ENCODE data around the gene ASB13.
A peak's percentile ranks its signal among the peaks of the same experiment; 100 is the strongest.

ASB13 gene

DNA sequence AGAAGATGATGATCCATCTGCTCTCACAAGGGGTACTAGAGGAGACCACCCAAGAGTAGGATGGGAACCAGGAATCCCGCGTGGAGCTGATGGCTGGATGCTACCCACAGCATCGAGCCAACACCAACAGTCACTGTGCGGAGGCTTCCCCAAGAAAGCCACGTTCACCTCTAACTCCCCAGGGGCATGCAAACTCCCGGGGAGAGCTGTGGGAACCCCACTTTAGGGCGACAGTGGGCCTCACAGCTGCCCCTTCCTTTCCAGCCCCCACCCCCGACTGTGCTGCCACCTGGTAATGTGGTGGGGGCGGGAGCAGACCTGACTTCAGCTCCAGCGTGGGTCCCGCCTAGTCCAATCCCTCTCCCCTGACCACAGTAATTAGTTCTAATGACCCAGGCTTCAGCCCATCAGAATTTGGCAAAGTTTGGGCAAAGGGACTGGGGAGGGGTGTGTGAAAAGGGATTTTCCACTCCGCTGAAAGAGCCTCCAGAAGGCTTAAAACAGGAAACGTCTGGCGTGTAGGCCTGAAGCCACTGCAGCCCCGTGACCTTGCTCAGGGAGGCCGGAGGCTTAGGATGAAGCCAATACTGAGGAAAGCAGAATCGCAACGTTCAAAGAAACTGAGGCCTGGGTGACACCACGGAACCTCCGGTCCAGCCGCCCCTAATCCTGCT lies 20.3 kb downstream of the ASB13 start:
- no peak for DNase-seq

DNA sequence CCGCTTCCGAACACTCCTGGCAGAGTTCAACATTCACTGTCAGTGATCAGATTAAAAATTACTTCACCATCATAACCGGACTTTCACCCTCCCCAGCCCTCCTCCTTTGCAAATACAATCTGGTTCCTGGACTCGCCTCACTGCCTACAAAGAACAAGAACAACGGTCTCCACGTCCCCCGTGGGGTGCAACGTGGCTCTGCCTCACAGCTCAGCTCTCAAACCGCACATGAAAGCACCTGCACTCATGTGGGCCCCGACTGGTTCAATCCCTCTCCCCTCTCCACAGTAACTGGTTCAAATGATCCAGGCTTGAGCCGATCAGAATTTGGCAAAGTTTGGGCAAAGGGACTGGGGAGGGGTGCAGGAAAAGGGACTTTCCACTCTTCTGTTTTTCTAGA lies 21.0 kb downstream of the ASB13 start:
- DNase-seq = no peak

DNA sequence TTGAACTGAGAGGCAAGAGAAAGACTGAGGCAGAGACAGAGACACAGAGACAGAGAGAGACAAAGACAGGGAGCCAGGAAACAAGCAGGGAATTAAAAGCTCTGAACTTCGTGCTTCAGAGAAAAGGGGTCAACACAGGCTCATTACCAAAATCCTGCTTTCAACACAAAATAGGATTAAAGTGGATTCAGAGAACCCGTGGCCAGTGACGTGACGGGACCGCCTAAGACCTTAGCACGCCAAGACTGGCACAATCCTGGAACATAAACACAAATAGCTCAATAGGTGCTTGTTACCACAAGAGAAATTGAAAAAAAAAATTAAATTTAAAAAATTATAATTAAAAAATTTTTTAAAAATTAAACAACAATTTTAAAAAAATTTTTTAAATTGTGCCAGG lies 21.5 kb downstream of the ASB13 start:
- no peak for DNase-seq

DNA sequence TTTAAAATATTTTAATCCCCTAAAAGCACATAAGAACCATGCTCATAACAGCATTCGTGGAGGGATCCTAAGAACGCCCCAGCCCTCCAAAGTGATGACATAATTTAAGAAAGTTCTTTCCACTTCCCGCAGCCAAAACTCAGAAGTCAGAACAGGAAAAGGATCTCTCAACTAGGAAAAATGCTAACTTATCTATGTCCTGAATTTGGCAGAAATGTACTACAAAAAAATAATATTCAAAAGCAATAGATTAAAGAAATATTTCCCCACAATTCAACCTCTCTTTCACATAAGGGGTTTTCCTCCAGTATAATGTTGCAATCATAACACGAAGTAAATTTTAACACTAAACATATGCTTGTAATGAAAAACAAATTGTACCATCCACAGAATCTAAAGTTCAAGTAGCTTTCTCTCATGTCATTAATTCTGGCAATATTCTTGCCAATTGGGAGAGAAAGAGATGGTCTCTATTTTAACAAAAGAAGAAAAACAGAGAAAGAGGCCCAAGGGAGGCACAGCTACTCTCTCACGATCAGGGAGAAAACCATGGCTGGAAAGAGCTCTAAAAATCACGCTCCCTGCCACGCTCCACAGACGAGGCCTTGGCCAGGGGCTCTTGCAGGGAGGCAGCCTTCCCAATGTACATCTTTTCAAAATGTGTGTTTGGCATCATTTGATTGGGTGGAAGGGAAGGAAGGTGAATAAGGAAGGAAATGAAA lies 22.9 kb downstream of the ASB13 start:
- DNase-seq = no peak

DNA sequence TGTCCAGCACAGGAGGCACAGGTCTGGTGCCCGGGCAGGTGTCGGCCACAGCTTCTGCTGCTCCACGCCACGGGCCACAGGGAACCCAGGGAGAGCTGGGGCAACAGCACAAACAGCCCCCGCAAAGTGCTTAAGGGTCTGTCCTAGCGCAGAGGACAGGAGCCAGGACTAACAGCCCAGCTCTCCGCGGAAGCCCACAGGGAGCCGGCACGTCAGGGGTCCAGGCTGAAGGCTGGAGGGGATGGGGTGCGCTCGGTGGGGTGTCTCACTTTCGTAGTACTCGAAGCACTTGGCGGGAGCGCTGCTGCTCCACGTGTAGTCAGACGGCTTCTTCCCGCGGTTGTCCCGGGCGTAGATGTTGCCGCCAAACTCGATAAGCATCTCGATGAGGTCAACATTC lies 24.9 kb downstream of the ASB13 start:
- DNase-seq = no peak

DNA sequence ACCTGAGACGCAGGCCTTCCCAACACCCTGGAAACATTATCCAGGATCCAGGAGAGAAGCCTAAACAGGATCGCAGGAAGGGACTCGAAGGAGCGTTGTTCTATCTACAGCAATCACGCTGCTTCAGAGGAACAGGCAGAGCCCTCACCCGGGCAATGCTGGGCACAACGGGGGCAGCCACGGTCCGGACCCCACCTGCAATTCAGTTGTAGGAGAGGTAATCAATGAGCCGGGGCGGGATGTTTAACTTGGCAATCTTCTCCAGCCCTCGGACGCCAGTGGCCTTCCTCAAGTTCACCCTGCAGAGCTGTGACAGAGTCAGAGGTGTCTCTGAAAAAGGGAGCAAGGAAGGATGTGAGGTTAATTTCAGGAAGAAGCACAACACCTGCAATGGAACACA lies 25.9 kb downstream of the ASB13 start:
- DNase-seq = no peak

DNA sequence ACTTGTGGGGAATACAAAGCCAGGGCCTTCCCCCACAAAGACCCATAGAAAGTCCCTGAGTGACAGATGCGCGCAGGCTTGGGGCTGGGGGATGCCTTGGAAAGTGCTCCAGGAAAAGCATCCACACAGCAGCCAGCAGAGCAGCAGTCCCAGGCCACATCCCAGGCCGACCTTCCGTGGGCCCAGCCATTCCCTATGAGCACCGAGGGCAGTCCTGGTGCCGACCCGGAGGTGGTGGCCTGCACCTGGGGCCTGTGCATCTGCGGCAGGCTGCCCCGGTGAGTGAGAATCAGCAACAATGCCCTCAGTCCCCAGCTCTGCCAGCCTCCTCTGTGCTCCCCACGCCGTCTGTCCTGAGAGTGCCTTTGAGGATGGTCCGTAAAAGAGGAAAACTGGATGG lies 26.4 kb downstream of the ASB13 start:
- no peak for DNase-seq

DNA sequence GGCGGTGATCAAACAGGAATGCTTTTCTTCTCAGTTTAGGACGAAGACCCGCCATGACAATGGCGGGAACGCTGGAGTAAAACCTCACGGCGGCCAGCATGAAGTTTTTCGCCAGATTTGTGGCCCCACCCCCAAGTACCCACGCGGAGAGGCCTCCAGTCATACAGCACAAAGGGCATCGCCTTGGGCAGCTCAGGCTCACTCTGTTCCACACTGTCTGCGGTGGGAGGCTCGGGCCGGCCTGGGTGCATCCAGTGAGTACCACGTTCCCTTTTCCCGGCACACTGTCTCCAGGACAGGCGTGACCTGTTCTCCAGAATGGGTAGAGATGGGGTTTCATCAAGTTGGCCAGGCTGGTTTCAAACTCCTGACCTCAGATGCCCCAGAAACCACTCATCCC lies 27.3 kb downstream of the ASB13 start:
- no peak for DNase-seq

DNA sequence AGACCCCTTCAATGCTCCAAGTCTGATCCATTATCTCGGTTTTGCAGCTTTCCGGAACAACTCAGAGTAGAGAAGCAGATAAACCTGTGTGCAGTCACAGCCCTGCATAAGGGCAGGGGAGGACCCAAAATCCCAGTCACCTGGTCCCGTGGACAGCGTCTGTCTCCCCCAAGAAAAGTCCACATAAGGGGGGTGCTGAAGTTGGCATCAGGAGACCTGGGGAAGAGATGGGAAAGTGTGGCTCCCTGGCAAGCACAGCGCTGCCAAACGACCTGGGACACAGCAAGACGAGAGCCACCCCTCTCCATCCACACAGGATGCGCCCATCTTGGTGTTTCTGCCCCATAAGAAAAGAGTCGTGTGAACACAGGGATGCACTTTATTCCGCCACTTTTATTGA lies 27.9 kb downstream of the ASB13 start:
- no peak for DNase-seq

DNA sequence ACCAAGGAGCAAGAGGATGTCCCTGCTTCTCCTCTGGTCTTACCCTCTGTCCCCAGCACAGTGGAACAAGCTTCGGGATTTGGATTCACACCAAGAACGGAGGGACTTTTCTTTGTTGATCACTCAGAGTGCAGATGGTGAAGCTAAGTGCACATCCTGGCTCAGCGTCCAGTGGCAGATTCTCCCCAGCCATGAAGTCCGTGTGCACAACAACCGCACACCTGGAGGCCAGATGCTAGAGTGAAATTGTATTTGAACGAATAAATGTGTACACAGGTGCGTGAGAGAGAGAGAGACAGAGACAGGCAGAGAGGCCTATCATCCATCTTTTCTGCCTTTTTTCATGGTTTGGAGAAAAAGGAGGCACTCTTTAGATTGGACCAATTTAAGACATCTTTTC lies 31.5 kb downstream of the ASB13 start:
- no peak for DNase-seq

DNA sequence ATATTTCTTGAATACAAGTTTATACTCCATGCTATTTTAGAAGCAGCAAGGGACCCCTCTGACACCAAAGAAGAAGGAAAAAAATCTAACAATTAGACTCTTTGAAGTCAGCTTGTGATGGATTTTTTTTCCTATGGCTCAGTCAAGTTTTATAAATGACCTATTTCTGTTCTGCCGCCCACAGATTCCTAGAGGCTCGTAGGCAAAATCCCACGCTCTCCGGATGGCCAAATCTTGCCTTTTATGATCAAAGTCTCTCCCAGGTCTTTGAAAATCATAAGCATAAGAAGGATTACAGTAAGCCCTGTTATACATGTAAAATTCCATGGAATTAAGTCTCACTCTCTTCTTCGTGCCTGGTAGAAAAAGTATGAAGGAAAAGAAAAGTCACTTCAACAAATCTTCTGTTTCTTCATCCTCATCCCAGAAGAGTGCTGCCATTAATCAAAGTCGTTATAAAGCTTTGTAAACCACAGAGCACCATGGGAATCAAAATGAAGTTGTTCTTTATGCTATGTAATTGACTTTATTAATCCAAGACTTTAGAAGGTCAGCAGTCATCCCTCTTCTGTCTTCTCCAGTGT lies 33.1 kb downstream of the ASB13 start:
- DNase-seq = no peak

DNA sequence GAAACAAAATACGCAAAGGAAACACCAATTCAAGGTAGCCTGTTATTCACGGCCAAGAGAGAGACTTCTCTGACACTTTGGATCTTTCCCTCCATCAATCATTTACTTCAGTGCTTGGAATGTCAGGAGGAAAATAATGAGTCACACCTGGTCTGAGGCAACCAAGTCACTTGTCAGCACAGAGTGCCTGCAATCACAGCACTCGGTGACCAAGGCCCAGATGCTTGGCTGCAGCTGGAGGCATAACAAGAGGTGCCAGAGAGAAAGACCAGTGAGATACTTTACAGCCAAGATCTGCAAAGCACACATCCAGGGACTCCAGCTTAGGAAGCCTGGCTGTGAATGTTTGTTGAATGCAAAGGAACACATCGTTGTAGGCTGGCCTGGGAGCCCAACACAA lies 33.9 kb downstream of the ASB13 start:
- DNase-seq = no peak

DNA sequence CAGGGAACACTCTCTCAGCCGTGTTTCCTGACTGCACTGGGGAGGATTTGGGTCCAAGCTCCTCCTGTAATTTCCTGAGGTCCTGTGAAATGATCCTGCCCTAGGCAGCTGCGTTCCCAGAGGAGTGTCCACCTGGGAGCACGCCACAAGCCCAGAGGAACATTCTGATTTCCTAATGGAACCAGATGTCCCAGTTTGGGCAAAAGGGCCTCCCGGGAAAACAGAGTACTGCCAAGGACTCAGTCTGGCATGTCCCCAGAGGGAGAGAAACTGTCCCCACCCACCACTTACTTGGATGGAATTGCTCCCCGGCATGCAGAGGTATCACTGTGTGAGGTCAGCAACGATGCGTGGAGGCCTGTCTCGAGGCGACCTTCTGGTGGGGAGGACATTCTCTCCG lies 34.5 kb downstream of the ASB13 start:
- no peak for DNase-seq

DNA sequence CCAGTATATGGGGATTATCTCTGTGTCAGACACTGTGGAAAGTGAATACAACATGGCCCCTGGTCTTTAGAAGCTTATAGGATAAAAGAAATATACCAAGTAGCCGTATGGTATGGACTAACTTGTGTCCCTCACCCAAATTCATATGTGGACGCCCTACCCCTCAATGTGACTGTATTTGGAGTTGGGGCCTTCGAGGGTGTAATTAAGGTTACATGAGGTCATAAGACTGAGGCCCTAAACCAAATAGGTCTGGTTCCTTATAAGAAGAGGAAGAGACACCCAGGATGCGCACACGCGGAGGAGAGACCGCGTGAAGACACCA lies 36.3 kb downstream of the ASB13 start:
- DNase-seq = no peak

DNA sequence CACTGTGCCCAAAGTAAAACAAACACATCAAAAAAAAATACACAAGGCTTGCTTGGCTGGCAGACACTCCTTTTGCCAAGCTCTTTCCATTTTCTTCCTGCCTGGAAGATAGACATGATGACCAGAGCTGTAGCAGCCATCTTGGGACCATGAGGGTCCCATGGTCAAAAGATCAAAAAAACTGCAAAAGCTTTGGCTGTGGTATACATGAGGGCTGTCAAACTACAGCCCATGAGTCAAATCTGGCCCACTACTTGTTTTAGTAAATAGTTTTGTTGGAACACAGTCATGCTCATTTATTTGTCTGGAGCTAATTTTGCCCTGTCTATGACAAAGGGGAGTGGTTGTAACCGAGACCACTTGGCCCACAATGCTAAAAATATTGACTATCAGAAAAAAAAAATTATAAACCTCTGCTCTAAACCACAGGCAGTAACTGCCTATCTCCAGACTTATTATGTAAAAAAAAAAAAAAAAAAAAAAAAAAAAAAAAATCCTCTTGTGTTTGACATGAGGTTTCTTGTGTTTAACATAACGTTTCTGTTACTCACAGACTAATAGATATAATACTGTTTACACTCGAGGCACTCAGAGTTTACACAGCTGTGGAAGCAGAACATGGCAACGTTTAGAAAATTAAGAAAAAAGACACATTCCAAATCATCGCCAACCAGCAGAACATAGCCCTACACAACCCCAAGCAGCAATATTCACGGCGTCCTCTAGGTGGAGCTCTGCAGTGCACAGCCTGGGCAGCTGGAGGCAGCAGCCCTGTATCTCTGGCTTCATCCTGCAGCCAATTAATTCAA lies 36.9 kb downstream of the ASB13 start:
- no peak for DNase-seq

DNA sequence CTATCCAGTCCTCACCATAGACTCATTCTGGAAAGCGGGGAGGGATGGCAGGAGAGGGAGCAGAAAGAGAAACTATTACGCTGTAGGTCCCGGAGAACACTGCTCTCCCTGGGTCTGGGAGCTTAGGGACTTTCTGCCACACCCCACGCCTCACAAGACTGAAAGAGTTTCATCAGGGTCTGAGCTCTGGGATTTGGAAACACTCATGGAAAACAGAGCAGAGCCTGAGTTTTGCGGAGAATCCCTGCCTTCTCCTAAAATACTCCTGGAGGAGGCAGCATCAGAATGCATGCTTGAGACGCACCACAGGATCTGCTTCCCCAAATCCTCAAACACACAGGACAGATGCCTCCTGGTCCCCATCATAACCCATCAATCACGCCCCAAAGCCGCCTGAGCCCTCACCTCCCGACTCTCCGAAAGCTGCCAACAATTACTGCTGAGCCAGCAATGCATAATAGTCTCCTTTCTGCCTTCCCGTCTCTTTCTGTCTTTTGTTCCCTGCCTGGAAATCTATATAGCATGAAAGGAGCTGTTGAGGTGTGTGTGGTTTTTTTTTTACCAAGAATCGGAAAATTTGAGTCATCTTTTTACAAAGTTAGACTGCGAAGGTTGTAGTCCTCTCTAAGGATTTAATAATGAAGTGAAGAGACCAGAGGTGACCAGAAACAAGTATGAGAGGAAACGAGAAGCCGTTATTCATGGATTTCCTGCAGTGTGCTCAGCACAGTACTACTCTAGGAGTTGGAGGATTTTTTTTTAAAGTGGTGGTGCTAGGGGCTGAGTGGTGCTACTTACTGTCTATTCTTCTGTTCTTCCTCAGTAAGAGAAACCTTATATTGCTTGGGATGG lies 37.7 kb downstream of the ASB13 start:
- DNase-seq = no peak

DNA sequence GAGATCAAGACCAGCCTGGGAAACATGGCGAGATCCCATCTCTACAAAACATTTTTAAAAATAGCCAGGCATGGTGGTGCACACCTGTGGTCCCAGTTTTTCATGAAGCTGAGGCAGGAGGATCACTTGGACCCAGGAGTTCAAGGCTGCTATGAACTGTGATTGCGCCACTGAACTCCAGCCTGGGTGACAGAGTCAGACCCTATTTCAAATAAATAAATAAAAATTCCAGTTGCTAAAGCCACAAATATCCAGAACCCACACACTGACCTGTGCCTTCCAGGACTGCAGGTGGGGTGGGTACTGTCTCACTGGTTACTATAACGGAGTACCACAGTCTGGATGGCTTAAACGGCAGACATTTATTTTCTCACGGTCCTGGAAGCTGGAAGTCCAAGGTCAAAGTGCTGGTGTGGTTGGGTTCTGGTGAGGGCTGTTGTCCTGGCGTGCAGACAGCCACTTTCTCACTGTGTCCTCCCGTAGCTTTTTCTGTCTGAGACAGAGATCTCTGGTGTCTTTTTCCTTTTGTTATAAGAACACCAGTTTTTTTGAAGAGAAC lies 38.8 kb downstream of the ASB13 start:
- no peak for DNase-seq

DNA sequence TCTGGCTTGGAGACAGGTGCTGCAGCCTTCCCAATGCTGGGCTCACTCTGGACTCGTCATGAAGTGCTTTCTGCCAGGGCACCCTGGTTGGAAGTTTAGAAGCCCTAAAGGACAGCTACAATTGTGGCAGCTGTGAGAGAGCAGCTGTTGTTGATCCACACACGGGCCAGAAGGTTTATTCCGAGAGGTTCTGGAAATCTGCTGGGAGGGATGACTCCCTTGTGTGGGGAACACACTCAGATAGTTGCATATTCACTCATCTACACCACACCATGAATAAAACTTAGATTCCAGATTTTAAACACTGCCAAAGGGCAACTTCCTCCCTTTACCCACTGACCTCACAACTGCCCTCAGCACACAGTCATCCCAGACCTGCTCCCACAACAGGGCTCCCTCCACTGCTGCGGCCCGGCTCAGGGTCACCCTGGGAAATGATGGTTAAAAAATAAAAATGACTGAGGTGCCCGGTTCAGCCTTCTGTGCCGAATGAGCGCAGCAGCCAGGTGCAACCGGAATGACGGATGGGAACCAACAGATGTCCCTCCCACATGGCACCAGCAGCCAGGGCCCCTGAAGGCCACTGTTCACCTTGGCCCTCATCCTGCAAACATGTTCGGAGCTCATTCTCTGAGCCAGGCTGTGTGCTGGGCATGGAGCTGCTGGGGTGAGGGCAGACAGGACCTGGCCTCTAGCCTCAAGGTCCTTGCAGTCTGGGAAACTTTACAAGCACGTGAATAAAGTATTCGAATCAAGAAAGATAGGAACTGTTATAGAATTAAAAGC lies 40.2 kb downstream of the ASB13 start:
- DNase-seq = no peak

DNA sequence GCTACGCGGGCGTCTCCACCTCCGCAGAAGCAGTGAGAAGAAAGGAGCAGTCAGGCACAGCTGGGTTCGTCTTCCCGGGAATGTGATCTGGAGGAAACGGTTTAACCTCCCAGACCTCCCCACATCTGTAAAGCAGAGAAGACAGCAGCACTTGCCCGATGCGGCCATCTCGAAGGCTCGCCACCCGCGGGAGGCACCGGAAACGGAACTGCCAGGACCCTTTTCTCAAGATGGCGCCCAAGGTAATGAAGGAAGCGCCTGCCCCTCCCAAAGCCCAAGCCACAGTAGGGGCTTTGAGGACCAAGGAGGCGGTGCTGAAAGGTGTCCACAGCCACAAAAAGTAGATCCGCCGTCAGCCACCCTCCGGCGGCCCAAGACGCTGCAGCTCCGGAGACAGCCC lies 41.7 kb downstream of the ASB13 start:
- DNase-seq = no peak

DNA sequence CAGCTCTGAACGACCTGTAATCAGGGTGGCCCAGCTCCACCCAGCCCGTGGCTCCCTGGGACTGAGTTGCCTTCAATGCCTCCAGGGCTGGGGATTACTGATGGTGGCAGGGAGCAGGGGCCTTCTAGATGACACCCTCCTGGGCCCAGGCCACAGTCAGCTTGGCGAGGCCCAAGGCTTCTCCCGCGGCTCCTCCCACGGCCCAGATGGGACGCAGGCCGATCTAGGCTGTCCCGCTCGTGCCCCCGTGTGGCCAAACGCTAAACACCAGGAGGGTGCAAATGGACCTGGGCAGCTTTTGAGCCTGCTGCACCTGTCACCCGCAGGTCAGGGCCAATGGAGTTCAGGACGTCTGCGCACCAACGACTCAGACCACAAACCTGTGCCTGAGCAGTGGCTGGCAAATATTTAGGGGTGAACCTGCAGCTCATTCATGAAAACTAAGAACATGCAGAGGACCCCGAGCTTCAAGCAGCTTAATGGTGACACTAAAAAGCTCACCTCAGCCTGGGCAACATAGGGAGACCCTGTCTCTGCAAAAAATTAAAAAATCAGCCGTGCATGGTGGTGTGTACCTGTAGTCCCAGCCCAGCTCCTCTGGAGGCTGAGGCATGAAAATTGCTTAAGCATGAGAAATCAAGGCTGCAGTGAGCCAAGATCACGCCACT lies 43.2 kb downstream of the ASB13 start:
- DNase-seq = peak; percentile 34
